GM19238 (cell line): Measurements from ENCODE around the gene DYNLT1.
"Not testable (repeated sequence)": the region's sequence is repeated elsewhere in the genome, so short reads cannot be mapped to it uniquely, and the experiment has no call there.

Source experiments
- DNase-seq: peaks from one replicate; pipeline ENCODE4 v3.0.0; 2011; ENCODE audit warnings: low spot score; ENCODE audit not compliant: insufficient read length

Gene DYNLT1

DNA sequence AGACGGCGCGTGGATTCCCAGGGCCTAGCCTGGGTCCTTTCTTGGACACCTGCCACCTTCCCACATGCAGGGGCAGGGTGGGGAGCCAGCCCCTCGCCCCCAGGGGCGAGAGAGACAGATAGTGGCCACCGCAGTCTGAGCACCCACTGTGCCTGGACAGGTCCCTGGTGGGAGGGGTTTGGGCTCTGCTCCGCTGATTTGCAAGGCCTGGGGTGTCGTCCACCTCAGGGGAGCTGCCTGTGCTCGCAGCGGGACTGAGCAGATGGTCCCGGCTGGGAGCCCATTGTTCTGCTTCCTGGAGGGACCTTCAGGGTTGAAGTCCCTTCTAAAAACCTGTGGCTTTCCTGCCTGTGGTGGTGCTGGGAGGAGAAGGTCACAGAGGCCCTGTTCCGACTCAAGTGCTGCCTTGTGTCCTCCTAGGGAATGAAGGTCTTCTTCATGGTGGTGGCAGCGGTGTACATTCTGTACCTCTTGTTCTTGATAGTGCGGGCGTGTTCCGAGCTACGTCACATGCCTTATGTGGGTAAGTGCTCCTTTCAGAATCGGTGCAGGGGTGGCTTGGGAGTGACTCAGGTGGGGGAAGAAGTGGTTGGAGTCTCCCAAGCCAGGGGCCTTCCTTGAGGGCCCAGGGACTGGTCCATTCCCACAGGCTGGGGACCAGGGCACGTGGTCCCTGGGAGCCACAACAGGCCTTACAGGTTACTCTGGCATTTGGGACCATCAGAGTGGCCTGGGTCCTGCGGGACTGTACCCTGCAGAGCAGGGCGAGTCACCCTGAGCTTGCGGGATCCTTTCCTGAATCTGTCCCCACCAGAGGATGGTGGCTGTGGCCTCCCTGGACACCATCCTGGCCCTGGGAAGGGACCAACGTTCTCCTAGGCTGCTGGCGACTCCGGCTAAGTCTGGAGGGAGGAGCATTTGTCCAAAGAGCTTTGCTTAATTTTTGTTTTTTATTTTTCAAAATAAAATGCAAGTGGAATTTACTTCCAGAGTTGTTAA is 19.6 kb downstream of the DYNLT1 start:
- no peak for DNase-seq

DNA sequence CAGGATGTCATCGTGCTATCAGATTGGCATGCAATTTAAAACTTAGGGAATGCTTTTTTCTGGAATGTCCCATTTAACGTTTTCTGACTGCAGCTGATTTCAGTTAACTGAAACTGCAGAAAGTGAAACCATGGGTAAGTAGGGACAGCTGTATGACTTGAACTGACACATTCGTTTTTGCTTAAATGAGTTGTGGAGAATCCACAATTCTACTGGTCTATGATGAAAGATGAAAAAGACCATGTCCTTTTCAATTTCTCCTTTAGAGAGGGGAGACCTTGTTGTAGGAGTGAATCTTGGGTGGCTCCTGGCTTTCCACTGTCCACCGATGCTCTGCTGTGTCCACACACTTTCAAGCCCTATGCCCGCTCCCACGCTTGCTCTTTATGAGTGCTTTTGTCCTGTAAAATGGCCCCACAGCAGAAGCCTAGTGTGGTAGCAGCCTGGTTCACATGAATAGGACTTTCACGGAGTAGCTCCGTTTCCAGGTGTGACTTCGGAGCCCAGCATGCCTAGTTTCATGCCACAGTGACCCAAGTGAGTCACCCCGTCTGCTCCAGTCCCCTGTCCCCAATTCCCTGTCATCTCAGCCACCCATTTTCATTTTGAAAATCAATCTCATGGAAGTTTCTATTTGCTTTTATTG is 21.9 kb downstream of the DYNLT1 start:
- no peak for DNase-seq

DNA sequence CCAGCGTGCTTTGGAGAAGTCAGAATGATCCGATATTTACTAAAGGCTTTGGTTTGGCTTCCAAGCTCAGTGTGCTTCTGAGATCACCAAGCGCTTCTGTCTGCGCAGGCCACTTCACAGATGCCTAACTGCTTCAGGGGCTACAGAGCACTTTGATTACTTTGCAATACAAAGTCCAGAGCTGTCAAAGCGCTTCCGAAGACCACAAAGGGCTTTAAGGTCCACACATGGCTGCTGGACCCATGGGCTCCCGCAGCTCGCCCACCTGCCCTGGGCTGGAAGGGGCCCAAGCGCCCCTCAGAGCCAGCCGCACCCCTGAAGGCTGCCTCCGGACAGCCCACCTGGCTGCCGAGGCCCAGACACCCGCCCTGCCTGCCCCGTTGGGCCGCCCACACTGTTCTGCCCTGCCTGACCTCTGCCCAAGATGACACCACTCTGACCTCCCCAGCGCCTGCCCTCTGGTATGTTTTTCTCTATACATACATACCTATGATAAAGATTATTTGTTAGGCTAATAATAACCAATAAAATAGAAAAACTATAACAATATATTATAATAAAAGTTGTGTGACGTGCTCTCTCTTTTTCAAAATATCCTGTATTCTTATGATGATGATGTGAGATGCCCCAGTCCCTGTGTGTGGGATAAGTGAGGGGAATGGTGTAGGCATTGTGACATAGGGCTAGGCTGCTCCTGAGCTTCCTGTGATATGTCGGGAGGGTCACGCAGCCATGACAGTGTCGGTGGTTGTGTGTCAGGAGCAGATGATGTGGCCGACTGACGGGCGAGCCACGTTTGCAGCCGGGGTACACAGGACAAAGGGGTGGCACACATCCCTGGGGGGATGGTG is 22.6 kb downstream of the DYNLT1 start:
- no peak for DNase-seq

DNA sequence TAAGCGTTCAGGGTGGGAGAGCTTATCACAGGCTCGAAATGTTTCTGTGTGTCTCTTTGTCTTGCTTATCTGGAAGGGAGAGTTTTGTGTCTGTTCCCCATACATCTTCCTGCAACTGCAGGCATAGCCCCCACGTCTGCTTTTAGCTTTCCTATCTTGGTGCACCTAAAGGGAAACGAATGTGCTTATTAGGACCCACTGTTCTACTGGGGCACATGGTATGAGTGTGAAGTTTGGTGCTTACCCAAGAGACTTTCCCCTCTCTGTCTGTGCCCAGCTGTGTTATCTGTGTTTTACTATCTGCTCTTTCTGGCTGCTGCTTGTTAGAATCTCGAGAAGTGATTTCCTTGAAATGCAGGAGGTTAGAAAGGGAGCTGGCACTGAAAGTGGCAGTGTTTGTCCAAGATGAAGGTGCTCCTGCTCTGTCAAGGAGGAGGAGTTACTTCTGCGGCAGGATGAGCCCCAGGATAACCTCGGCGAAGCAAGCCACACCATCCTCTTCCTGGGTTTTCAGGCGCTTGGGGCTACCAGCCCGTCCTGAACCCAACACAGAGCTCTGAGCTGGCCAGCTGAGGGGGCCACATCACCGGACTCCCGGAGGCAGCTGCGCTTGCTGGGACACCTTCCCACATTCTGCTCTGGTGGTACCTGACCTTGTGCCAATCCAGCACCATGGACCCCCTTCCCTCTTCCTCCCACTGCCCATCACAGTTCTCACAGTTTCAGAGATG is 23.4 kb downstream of the DYNLT1 start:
- no peak for DNase-seq

DNA sequence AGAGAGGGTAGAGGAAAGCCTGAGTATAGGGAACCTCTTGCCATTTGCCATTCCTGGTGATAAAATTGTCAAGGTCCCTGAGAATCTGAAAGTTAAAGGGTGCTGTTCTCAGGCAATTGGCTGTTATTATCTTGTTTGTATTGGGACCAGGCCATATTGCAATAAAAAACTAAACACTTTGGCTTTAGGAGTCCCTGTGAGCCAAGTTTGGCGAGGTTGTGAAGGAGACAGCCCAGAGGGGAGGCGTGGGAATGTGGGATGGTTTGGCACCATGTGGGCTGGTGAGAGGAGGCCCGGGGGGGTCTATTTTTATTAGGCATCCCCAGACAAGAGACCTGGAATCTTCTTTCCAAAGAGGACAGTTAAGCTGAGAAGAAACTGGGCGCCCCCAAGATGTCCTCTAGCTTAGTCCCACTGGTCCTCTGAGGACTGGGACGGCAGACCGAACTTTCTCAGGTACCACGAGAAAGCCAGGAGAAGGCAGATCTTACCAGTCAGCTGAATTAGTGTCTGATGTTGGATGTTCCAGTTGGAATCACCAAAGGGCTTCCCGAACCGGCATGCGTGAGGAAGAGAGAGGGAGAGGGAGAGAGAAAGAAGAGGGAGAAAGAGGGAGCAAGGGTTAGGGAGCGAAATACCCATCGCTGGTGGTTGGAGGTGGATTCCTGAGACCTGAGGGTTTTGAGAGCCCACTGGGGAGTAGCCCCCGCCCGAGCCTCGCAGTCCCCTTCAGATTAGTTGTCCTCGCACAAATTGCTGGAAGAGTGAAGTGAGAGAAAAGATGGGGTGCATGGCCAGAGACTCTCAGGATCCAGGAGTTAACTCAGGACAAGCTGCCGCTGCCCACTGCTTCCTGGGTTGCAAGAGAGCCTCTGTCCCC is 24.4 kb downstream of the DYNLT1 start:
- DNase-seq = no peak

DNA sequence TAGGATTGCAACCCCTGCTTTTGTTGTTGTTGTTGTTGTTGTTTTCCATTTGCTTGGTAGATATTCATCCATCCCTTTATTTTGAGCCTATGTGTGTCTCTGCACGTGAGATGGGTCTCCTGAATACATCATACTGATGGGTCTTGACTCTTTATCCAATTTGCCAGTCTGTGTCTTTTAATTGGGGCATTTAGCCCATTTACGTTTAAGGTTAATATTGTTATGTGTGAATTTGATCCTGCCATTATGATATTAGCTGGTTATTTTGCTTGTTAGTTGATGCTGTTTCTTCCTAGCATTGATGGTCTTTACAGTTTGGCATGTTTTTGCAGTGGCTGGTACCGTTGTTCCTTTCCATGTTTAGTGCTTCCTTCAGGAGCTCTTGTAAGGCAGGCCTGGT is 26.3 kb downstream of the DYNLT1 start:
- not testable (repeated sequence) for DNase-seq

DNA sequence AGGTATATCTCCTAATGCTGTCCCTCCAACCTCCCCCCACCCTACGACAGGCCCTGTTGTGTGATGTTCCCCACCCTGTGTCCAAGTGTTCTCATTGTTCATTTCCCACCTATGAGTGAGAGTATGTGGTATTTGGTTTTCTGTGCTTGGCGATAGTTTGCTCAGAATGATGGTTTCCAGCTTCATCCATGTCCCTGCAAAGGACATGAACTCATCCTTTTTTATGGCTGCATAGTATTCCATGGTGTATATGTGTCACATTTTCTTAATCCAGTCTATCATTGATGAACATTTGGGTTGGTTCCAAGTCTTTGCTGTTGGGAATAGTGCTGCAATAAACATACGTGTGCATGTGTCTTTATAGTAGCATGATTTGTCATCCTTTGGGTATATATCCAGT is 29.9 kb downstream of the DYNLT1 start:
- not testable (repeated sequence) for DNase-seq

DNA sequence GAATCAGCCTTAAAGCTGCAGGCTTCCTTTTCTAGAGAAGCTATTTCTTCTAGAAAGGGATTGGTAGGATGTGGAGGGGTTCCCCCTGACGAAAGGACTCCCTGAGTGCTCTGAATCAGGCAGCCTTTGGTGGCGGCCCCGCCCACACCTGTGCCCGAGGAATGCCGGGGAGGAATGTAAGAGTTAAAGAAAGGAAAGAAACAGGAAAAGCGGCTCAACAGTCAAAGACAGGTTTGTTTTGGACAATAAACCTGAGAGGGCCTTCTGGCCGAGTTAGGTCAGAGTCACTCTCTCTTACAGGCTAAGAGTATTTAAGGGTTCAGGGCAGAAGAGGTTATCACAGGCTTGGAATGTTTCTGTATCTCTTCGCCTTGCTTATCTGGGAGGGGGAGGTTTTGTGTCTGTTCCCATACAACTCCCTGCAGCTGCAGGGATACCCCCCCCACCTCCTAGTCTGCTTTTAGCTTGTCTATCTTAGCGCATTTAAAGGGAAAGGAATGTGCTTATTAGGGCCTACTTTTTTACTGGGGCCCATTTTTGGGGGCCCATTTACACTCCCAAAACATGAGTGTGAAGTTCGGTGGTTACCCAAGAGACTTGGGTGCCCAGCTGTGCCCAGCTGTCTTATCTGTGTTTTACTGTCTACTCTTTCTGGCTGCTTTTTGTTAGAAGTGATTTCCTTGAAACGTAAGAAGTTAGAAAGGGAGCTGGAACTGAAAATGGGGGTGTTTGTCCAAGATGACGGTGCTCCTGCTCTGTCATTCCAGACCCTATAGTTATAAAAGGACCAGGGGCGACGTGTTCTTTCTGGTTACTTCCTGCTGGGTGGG is 32.8 kb downstream of the DYNLT1 start:
- no peak for DNase-seq

DNA sequence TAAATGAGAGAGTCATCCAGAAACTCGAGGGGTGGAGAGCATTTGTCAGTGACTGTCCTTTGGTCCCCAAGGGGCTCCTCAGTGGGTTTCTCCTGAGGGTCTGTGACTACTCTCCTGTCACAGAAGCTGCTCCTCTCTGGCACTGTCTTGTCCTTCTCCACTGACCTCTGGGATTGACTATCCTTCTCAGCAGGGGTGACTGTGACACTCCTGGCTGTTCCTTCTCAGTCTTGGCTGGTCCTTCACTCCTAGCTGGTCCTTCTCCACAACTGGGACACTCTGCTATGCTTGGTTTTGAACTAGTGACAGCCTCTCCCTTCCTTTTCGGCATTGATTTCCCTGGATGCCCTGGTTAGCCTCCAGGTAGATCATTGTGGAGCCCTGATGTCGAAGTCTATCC is 33.5 kb downstream of the DYNLT1 start:
- DNase-seq = no peak

DNA sequence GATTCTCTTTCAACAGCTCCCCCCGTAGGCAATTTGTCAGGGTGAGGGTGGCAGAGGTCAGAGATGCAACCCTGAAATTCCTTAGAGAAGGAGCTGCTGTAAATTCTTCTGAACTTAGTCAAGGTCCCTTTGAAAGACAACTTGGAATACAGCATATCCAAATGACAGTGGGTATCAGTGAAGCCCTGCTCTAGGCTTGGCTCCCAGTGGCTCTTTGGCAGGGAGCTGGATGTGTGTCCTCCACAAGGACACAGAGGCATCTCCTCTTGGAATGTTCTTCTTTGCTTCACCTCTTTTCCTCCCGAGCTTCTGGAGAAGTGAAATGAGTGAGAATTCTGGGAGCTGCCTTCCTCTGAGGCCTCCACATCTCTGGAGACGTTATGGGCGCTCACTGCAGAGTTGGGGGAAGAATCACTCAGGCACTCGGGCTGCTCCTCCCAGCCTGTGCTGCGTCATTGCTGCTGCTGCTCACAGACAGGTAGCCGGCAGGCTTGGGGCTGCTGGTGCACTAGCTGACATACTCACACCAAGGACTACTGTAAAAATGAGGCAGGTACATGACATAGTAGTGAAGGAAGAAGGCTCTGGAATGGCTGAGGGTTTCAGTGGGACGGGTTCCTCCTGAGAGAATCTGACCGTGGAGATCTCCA is 34.1 kb downstream of the DYNLT1 start:
- no peak for DNase-seq

DNA sequence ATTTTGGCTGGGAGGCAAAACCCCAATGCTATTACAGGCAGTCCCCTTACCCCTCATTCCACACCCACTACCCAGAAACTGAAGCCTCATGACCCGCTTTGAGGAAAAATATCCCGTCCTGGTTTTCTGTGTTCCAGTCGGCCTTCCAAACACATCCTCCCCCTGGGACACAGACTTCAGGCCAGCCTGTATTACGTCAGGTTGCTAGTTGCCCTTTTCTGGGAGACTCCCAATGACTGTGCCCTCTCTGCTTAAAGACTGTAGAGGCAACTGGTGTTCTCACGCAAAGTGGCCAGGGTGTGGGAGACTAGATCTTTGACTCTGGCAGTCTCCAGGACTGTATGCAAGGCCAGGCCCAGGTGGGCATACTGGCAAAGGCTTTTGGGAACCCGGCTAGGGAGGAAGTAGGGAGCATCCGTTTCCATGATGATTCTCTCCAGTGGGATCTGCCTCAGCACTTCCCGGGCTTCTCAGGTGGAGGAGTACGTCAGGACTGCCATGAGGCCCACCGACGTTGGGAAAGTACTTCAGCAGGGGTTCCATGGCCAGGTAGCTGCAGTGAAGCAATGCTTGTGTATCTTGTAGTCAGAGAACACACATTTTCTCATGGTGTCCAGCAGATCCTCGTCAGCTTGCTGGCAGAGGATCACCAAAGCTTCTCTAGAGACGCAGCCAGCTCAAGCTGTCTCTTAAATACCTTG is 34.9 kb downstream of the DYNLT1 start:
- DNase-seq = no peak

DNA sequence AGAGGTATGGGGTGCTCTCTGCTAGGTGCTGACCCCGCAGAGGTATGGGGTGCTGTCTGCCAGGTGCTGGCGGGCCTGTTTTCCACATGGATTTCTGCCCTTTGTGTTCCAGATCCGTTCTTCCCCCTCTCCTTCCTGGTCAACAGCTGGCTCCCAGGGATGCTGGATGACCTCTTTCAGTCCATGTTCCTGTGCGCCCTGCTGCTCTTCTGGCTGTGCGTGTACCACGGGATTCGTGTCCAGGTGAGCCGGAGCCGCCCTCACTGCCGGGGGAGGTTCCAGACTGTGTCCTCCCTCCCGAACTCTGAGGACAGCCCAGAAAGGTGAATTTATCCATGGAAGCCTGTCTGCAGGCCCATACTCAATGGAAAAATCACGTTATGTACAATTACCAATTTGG is 36.3 kb downstream of the DYNLT1 start:
- DNase-seq = no peak

DNA sequence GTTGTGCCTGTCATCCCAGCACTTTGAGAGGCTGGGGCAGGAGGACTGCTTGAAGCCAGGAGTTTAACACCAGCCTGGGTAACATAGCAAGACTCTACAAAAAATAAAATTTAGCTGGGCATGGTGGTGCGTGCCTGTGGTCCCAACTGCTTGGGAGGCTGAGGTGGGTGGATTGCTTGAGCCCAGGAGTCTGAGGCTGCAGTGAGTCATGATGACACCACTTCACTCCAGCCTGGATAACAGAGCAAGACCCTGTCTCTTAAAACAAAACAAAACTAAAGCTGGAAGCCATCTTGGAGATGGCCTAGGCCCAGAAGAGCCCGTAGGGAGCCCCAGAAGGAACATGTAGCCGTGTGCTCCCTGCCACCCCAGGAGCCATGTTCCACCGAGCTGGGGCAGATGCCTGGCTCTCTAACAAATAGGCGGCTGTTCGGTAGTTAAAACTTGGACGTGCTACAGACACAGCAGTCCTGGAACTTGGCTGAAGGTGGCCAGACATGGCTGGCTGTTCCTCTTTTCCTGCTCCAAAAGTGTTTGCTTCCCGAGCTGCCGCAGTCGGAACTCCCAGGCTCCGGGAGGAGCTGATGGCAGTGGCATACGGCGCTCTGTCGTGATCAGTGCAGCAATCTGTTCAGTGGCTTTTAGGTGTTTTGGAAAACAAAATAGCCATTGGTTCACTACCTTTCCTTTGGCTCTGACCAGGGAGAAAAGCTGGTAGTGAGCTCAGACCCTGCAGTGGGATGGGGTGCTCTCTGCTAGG is 37.0 kb downstream of the DYNLT1 start:
- DNase-seq = no peak

DNA sequence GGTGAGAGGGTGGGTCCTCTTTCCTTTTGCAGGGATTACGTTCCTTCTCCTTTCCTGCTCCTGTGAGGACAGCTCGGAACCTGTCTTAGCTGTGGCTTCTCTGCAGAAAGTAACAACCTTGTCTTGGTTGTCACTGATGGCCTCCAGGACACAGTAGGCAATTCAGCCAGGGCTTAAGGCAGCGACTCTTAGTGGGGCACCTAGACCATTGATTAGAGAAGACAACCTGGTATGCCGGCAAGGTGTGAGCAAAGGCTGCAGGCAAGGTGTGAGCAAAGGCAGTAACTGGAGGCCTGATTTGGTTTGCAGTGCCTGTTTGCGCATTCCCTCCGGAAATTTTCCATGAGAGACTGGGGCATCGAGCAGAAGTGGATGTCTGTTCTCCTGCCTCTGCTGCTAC is 37.6 kb downstream of the DYNLT1 start:
- DNase-seq = no peak

DNA sequence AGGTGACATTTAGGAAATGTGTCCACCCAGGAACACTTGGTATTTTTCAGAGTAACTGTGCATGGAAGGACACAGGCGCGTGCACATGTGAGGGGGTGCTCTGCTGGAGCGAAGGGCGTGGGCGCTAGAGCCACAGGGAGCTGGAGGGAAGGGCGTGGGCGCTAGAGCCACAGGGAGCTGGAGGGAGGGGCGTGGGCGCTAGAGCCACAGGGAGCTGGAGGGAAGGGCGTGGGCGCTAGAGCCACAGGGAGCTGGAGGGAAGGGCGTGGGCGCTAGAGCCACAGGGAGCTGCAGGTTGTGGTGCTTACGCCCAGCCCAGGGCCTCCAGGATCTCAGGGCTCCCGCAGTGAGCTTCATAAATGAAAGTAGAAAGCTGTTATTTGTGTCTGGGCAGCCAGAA is 38.5 kb downstream of the DYNLT1 start:
- not testable (repeated sequence) for DNase-seq

DNA sequence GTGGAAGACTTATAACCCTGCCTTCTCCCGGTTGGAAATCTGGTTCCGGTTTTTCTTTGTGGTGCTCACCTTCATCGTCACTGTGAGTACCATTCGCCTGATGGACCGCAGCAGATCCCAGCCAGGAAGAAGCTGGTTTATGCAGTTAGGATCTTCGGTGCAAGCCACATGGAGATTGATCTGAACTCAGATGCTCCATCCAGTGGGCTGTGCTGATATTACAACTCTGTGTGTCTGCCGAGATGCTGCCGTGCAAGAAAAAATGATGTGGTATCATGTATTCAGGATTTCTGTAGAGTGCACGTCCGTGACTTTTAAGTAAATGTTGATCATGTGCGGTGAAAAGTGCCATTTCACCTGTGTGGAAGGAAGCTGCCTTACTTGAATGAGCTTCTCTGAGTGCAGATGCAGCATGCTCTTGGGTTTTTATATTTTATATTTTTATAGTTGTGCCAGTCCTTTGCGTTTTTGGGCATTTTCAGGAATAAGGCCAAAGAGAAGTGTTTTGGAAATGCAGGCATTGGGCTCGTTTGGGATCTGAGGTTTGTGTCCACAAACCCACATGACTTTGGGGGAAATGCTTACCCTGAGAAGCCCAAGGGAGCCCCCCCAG is 39.2 kb downstream of the DYNLT1 start:
- DNase-seq = peak; percentile 45

DNA sequence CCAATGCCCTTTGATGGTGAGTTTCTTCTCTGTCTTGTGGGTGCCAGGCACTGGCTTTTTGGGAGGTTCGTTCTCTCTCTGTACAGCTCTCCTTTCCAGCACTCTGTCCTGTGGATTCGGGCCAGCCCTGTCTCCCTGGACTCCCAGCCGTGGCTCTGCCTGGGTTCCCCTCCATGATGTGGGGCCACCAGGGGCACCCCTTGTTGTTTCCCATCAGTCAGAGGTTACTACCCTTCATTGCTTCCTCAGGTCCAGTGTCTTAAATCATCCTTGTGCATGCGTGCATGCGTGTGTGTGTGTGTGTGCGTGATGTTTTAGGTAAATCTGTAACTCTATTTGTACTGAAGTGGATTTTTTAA is 40.5 kb downstream of the DYNLT1 start:
- no peak for DNase-seq
